Cardiac septum (tissue), 1 donor: ENCODE data around the gene EFCAB14. TPM values are rescaled to one million over a fixed set of nuclear protein-coding genes. Genes with fewer than 3 reads are reported as not detected.

Experiments
- DNase-seq: peaks from one replicate; pipeline ENCODE4 v3.0.0-alpha.2; 2020; ENCODE audit warnings: low spot score
- intact Hi-C: fragments of 100-400 bp; cut with DNase I; formaldehyde crosslinking; loops from one replicate; pipeline ENCODE4 v1.14.0; 2022
- total RNA-seq: library from RNA; stranded (reverse); fragmentation: NEBNext Ultra II Directional; extraction: Animal tissue kit (Norgen Biotek cat#: 25700); gene quantifications from one replicate; pipeline ENCODE4 v1.2.1, GENCODE V29; 2021
- donor health status: DM: no; HTN: no; CAD: no.

The EFCAB14 gene
- total RNA-seq, 1 donor from 2014 or later: 53.7 TPM

- no peak for DNase-seq
- intact Hi-C loops: no loop called here
Observed at GRCh38 chr1:46689897-46690296, 29.0 kb downstream of the EFCAB14 start.

- intact Hi-C loops: no loop called here
- DNase-seq: no peak
Observed at GRCh38 chr1:46689356-46689755, 29.6 kb downstream of the EFCAB14 start.

- no peak for DNase-seq
- intact Hi-C loops: no loop called here
Observed at GRCh38 chr1:46687921-46688509, 30.9 kb downstream of the EFCAB14 start.

DNA sequence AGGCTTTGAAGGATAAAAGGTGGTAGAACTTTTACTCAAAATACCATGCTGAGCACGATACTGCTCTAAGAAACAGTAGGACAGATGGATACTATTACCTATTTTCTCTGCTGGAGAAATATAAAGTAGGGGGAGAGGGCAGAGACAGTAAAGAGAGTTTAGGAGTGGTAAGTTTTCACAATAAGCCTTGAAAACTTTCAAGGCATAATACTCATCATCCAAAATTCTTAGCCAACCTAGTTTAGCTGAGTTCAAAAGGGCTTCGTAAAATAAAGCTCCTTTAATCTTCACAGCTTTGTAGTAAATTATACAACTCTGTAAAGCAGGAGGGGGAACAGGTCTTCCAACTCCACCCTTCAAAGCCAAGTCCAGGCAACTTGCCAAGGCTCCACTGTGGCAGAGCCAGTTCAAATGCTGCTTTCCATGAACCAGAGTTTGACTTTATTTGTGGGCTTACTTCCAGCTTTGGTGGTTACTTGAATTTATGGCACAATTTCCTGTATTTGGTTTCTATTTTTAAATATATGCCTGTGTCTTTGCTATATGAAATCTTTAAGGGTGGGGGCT, 31.7 kb downstream of the EFCAB14 start:
- intact Hi-C loops: no loop called here
- peak; percentile 80 for DNase-seq

DNA sequence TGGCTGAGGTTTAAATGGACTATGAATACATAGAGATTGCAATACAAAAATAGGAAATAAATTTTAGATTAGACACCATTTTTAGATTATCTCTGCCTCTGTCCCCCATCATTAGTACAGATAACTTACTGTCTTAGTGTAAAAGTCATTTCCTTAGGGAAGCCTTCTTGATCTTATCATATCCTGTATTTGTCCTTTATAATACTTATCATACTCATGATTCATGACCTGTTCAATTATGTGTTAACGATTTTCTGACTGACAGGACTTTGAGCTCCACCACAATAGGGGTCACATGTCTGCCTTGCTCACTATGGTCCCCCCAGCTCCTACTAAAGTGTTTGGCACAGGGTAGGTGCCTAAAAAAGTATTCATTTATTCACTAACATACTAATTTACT, 32.7 kb downstream of the EFCAB14 start:
- DNase-seq: no peak
- intact Hi-C loops: no loop called here

- intact Hi-C loops: no loop called here
- no peak for DNase-seq
Observed at GRCh38 chr1:46684670-46685069, 34.2 kb downstream of the EFCAB14 start.

DNA sequence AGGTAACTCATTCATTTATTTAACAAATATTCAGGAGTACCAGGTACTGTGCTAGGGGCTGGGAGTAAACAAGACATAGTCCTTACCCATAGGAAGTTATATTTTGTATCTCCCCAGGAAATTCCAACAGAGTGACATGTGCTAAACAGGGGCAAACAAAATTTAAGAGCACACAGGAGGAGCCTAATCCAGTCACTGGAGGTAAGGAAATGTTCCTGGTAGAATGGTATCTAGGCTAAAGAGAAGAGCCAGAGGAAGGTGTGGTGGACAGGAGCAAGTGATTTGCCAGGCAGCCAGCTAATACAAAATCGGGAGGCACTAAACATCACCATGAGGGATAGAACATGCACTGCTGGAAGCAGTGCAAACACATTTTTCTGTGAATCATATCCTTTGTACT, 36.9 kb downstream of the EFCAB14 start:
- intact Hi-C loops: no loop called here
- DNase-seq: no peak

DNA sequence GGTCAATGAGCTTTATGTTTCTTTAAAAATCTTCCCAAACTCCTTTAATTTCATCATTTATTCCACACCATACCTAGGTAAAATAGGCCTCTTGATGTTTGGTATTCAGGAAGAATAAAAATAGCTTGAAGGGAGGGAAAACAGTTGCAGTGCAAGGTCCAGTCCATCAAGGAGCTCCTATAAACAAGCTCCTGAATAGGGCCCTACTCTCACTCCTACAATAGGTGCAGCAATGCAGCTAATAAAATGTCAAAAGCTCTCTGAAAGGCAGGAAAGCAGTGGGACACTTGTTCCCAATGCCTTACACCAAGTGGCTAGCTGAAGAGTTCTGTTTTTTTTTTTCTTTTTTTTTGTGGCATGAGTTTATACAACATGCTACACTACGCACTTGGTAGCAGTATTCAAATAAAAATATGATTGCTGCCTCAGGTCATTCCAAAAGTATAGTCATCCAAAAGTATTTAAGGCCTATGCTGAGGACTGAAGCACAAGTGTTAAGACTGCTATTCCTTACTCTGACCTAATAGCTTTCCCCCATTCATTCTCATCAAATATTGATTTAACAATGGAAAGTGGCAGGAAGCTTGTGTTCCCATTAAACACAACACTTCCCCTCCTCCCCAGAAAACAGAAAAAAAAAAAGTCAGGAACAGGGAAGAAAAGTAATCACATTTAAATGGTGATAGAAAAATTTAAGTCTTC, 37.4 kb downstream of the EFCAB14 start:
- no peak for DNase-seq
- intact Hi-C loops: no loop called here

- intact Hi-C loops: no loop called here
- DNase-seq: no peak
Observed at GRCh38 chr1:46679789-46680573, 38.9 kb downstream of the EFCAB14 start.

DNA sequence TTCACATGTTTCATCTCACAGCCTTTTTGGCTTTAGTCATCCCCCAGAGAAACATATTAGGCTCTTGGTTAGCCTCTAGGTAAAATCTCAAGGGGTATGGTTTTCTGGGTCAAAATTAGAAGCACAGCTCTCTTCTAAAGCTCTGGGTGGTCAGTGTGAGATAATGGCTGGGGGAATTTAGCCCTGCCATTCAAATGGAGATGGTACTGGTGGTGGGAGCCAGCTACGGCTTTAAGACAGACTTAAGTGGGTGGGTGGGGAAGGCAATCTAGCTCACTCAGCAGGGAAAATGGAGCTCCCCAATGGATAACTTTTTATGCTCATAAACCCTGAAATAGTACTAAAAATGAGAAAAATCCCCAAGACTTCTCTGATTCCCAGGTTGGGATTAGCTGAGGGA, 41.6 kb downstream of the EFCAB14 start:
- no peak for DNase-seq
- intact Hi-C loops: no loop called here

DNA sequence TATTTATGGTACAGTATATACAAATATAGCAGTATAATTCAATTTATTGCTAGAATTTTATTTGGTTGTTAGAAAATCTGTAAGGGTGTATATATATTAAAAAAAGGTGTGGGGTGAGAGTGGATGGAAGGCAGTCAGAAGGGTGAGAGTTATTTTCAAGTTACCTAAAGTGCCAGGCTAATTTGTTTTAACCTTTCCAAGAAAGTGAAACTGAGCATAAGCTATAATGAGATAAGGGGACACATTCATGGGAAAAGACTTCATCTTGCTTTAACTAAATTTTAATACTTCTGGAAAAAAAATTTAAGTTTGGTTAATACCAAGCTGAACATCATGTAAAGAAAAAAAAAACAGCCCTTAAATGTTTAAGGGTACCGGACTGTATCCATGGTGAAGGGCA, 42.4 kb downstream of the EFCAB14 start:
- intact Hi-C loops: no loop called here
- DNase-seq: no peak

DNA sequence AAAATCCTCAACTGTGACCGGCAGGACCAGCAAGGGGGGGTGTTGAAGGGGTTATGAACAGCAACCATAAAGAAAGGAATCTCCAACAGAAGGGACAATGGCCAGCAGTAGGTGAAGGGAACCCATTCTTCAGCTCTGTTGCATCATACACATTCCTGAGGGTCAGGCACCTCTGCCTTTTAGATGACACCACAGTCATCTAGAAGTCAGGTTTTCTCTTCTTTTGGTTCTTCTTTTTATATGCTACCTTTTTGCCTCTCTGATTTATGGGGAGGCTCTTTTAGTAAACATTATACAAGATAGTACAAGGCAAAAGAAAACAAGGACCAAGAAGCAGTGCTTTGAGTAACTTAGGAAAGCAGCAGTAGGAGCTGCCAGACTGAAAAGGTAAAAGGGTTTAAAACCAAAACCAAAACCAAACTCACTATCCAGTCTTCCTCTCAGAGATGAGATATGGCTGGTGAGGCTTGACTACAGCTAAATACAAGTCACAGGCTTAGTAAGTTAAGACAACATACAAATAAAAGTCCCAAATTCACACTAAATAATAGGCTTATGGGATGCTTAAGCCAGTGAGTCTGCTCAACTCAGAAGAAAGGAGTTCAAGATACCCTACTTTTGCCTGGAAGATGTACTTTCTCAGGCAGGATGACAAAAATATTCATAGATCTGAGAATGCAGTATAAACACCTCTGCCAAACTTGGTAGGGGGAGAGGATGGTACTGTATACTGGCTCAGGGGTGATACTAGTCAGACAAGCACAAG, 43.2 kb downstream of the EFCAB14 start:
- intact Hi-C loops: no loop called here
- DNase-seq: no peak

- intact Hi-C loops: no loop called here
- DNase-seq: no peak
Observed at GRCh38 chr1:46673749-46674182, 45.1 kb downstream of the EFCAB14 start.

DNA sequence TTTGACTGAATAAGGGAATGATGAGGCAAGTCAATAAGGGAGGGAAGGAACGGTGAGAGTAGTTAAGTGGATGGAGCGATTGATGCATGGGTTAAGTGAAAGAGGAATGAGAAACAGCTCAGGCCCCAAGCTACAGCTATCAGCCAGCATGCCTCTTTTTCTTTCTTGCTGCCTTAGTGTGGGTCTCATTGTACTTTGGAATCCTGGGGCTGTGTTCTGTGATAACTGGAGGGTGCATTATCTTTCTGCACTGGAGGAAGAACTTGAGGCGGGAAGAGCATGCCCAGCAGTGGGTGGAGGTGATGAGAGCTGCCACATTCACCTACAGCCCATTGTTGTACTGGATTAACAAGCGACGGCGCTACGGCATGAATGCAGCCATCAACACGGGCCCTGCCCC, 46.2 kb downstream of the EFCAB14 start:
- no peak for DNase-seq
- intact Hi-C loops: no loop called here

DNA sequence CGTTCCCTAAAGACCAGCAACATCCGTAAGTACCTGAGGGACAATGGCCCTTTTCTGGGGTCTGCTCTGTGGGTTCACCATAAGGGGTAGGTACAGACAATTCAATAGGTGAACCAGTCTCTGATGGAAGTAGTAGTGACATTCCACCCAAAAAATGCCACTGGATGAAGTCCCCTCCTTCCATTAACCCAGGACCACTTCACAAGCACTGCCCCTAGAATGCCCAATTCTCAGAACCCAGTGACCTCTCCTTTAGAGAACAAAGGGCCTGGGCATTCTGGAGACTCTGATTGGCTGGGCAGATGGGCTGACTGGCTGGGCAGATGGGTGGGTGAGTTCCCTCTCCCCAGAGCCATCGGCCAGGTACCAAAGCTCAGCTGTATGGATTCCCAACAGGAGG, 47.4 kb downstream of the EFCAB14 start, which contains the start of gene TEX38:
TSS of gene TEX38 (plus strand) at position 301 of the 400 bp plus-strand sequence. CDS start at position 382, 81 bp downstream.
- no peak for DNase-seq
- intact Hi-C loops: no loop called here

- intact Hi-C loops: no loop called here
Observed at GRCh38 chr1:46670134-46670533, 48.8 kb downstream of the EFCAB14 start.

DNA sequence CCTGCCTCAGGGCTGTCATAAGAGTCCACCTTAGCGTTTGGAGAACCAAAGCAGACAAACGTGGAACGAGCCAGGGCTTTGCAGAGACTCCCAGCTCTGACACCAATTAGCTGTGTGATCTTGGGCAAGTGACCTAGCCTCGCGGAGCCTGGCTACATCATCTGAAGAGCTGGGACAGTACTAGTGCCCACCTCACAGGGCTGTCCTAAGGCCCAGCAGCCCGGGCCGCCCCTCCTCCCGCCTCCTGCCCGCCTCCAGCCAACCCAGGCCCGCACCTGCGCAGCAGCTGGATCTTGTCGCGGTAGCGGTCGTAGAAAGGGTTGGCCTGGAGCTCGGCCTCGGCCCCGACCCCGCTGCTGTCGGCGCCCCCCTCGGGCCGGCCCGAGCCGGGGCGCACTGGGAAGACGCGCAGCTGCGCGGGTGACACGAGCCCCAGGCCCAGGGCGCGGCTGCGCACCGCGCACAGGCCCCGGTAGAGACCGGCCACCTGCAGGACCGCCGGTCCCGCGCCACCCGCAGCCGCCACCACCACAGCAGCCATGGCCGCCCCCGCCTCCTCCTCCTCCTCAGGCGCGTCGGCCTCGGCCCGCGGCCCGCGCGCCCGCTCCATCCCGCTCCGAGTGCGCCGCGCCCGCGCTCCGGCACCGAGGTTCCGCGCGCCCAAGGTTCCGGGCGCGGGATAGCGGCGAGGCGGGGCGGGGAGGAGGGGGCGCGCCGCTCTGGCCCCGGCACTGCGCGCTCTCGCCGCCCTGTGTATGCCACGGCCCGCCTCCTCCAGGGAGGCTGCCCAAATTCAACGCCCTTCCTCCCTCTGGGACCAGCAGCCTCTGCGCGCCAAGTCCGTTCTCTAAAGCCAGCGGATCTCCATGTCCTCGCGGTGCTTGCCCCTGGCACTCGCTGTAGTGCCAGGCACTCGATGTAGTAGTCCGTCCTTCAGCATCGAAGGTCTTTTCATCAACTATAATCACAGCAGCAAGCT, 50.8 kb downstream of the EFCAB14 start, which contains the start of gene ATPAF1:
TSS of gene ATPAF1 (minus strand) at position 583 of the 979 bp plus-strand sequence. CDS start at position 541, 42 bp downstream.
- intact Hi-C loops: loop anchor here (5.0 kb wide), 2 partner anchors 51 to 136 kb away; partner anchors contain the start of gene MOB3C
- peak; percentile 83 for DNase-seq

More at GRCh38 chr1:46670134-46670533, 48.8 kb downstream of the EFCAB14 start:
- no peak for DNase-seq

DNA sequence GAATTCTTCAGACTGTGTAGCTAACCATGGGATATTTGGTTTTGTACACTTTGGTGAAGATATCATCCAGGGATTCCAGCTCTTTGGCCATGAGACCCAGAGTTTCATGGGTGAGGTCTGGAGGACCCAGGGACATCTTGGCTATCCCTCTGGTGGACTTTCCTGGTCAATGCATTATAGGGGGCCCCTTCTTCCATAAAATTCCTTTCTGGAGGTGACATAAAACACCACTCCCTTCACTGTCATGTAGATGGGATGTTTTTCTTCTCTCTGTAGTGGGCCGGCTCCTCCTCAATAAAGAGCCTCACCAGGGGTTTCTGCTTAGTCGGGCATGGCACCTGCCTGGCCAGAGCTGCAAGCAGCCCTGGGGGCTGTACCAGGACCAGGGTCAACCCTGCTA, 52.9 kb downstream of the EFCAB14 start:
- intact Hi-C loops: loop anchor here (5.0 kb wide), 2 partner anchors 49 to 134 kb away; partner anchors contain the start of gene MOB3C

More for the DNA sequence above, 52.9 kb downstream of the EFCAB14 start:
- no peak for DNase-seq
